GM18498 (cell line): ENCODE results near the gene ZNF571.

Experiments used
- ATAC-seq: cut with Tn5 transposase; IDR thresholded peaks from one replicate; pipeline ENCODE4 v1.9.1; 2021; ENCODE audit warnings: mild to moderate bottlenecking, moderate library complexity; ENCODE audit not compliant: unreplicated experiment

The ZNF571 gene

DNA sequence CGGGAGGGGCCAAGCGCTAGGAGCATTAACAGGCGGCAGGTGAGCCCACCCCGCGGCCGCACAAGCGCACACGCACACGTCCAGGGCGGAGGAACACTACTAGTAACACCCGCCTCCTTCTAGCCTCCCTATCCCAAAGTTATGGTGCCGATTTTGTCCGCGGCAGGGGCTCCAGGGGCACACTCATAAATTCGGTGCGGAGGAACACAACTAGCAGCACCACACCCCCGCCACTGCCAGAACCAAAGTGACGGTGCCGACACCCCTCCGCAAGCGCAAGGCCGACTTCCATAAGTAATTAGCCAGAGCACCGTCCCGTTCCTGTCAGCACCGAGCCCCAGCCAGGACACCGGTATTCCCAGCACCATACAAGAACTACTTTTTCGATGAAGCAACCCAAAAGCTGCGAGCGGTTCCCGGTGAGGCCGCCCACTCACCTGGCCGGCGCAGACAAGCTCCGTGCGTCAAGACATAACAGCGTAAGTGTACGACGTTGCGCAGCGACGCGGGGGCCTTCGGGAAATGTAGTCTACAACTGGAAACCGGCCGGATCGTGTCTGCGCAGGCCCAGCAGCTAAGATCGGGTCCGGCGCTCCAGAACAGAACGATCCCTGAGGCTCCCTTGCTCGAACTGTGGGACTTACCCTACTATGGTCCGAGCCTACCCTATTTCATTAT, at the start of gene ZNF571, which contains the start of gene ZNF540:
Gene ZNF571 (minus strand): TSS at position 489 of the 678 bp plus-strand sequence. CDS start 8,116 bp downstream, outside the sequence.
Gene ZNF540 (plus strand): TSS at position 573 of the 678 bp plus-strand sequence. CDS start 3,572 bp downstream, outside the sequence.
- ATAC-seq, result peak; percentile 94

GRCh38 chr19:37635076-37636056, 40.8 kb upstream of the ZNF571 start:
- ATAC-seq, result no peak

DNA sequence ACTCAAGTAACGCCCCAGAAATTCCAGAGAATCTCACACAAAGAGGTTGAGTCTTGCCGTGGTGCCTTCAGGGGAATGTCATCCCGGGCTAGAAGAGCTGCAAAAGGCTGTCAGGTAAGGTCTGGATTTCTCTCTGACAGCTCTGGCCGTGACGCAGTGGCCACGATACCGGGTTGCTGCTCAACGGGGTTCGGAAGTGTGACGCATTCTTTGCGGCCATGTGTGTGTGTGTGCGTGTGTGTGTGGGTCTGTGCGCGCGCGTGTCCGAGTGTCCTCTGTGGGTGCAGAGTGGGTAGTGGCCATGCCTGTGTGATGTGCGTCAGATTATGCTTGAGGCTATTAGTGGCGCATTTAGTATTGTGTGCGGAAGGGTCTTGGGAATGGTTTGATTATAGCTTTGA, 390 bp upstream of the ZNF571 start:
- ATAC-seq, result peak; percentile 39

DNA sequence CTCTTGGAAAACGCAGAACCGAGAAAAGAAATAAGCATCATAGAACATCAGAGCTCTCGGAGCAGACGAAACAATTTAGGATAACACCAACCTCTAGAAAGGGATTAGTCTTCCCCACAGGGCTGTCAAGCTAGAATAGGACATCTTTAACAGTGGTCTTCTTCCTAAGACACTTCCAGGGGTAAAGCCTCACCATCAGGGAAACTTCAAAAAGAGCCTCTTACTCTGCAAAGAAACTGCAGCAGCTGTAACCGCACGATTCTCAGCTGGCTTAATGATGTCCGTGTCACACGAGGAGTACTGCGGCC, 642 bp downstream of the ZNF571 start:
- no peak for ATAC-seq

GRCh38 chr19:37583340-37583739, 11.3 kb downstream of the ZNF571 start:
- no peak for ATAC-seq

- no peak for ATAC-seq
Measured at GRCh38 chr19:37572203-37572602, 22.4 kb downstream of the ZNF571 start.

DNA sequence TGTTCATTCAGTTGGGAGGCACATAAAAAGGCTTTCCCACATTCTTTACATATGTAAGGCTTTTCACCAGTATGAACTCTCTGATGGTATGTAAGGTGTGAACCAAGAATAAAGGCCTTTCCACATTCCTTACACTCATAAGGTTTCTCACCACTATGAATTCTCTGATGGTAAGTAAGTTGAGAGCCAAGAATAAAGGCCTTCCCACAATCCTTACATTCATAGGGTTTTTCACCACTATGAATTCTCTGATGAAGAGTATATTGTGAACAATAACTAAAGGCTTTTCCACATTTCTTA, 29.3 kb downstream of the ZNF571 start:
- ATAC-seq, result no peak

GRCh38 chr19:37564624-37565369, 29.8 kb downstream of the ZNF571 start:
- ATAC-seq, result no peak

DNA sequence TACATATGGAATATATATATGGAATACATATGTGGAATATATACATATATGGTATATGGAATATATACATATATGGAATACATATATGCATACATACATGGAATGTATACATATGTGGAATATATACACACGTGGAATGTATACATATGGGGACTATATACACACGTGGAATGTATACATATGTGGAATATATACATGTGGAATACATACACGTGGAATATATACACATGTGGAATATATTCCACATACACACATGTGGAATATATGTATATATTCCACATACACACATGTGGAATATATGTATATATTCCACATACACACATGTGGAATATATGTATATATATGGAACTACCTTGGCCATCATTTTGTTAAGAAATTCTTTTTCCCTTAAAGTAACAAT, 31.1 kb downstream of the ZNF571 start:
- ATAC-seq, result no peak

DNA sequence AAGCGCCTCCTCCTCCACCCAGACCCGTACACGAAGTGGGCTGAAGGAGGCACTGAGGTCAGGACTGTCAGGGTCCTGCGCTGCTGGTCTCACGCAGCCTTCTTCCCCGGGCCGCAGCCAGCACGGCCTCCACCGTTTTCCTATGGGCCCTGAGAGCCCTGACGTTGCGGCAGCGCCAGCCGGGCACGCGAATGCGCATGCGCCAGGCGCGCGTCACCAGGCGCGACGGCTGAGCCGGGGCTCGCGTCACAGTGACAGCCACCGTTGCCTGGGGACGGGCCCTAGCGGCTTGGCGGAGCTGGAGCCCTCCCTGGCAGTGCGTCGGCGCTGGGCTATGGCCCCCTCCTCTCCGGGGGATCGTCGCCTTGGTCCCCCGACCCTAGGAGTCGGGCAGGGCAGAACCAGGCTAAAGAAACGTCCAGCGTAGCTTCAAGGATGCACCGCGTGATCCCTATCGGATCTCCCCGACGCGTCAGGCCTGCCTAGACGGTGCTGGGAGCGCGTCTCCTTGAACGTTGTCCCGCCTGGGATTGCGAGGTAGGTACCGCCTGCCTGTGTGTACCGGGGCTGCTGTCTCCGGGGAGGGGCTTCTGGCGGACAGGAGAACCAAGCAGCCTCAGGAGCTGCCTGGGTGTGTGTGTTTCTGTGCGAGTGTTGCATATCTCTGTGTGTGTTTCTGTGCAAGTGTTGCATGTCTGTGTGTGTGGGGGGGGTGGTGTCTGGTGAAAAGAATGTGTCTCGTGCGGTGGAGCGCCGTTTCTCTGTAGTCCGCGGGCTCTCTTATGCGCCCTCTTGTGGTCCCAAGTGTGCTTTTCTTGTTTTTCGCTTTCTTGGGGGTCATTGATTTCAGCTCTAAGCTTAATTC, 43.2 kb downstream of the ZNF571 start:
- peak; percentile 67 for ATAC-seq

- no peak for ATAC-seq
Measured at GRCh38 chr19:37537391-37537947, 57.1 kb downstream of the ZNF571 start.

- ATAC-seq, result no peak
Measured at GRCh38 chr19:37519890-37520289, 74.7 kb downstream of the ZNF571 start.
